COLO668 (cell line): ENCODE measurements around the gene PABPC5.

ENCODE experiments used
- DNase-seq: peaks from one replicate; lab custom pipeline; 2025; ENCODE audit not compliant: unreplicated experiment; lab: John Stamatoyannopoulos, UW

PABPC5 gene

DNA sequence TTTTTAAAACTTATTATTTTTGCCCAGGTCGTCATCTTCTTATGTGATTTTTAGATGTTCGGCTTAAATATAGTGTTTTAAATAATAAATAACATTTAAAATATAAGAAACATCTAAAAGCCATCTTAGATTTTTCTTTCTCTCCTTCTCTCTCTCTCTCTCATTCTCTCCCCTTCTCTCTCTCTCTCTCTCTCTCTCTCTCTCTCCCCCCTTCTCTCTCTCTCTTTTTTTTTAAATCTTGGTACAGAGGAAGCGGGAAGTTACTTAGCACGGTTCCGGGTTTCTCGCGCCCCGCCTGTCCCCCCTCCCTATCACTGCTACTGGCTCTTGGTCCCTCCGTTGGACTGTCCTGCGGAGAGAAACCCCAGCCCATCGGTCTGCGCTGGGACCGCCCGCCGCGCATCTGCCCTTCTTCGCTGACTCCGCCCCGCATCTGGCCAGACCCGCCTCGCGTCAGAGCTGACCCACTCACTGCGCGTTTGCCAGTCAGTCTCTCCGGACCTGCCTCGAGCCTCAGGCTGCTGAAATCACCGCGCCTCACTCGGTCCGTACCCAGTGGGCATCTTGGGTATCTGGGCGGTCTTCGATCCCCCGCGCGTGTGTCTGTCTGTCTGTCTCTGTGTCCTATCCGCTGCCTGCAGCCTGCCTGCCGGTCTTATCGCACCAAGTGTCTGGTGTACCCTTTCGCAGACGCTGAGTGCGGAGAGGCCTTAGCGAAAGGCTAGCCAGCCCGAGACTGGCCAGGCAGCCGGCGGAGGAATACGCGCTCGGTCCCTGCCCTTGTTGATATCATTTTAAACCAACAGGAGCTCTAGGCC is at the start of gene PABPC5:
Gene PABPC5 (plus strand): TSS at position 489 of the 818 bp plus-strand sequence. CDS start 739 bp downstream, outside the sequence.
- DNase-seq = no peak

DNA sequence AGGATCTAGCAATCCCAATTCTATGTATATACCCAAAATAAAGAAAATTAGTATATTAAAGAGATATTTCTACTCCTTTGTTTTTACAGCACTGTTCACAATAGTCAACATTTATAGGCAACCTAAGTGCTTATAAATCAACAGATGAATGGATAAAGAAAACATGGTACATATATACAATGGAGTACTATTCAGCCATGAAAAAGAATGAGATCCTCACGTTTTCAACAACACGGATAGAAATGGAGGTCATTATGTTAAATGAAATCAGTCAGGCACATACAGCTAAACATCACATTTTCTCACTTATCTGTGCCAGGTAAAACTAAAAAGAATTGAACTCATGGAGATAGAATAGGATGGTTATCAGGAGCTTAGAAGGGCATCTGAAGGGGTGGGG is 45.6 kb upstream of the PABPC5 start:
- no peak for DNase-seq

DNA sequence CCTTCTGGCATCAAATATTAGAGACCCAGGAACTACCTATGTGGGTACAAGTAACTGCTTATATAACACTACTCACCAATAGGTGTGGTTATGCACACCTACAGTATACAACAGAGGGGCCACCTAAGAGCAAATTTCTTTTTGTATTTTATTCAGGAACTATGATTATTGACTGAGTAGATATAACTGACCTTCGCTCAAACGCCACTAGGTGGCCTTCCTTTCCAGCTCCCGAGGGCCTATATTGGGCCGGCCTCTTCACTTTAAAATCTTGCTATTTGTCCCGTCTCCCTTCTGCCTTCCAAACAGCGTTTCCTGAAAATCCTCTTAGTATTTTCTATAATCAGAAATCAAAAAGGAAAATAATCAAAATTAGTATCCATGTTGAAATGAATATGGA is 19.9 kb upstream of the PABPC5 start:
- no peak for DNase-seq

DNA sequence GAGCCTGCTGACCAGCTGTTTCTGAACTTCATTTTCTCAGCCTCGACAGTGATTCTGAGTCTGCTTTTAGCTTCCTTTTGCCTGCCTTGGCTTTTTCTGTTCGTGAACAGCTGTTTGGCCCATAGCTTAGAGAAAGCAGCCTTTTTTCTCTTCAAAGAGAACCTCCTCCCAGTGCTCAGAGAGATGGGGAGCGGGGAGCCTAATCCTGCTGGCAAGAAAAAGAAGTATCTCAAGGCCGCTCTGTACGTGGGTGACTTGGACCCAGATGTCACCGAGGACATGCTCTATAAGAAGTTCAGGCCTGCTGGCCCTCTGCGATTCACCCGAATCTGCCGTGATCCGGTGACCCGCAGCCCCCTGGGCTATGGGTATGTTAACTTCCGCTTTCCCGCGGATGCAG is 756 bp downstream of the PABPC5 start:
- no peak for DNase-seq
